MM.1S (cell line): ENCODE measurements around the gene KXD1.
"Not testable (repeated sequence)": the region's sequence is repeated elsewhere in the genome, so short reads cannot be mapped to it uniquely, and the experiment has no call there.

ENCODE experiments used
- DNase-seq: peaks from one replicate; pipeline ENCODE4 v3.0.0-alpha.2; 2015
- H2AFZ ChIP-seq: fragments of 300-600 bp; sonication (generic); 2 replicates; pipeline ENCODE4 v1.6.0; 2016; ENCODE audit warnings: antibody characterized with exemption, low read length
- H3F3A ChIP-seq: fragments of 300-600 bp; sonication (generic); 2 replicates; pipeline ENCODE4 v1.6.1; 2016; ENCODE audit warnings: mild to moderate bottlenecking, antibody characterized with exemption, low read length, moderate library complexity, mixed read lengths; ENCODE audit not compliant: insufficient read depth
- H3K27ac ChIP-seq: fragments of 300-600 bp; sonication (generic); 2 replicates; pipeline ENCODE4 v1.5.1; 2016; ENCODE audit warnings: mild to moderate bottlenecking, low read length
- H3K27me3 ChIP-seq: fragments of 300-600 bp; sonication (generic); replicated peaks from 2 replicates; pipeline ENCODE4 v1.6.0; 2016; ENCODE audit warnings: low read length; ENCODE audit not compliant: insufficient read depth
- H3K36me3 ChIP-seq: fragments of 300-600 bp; sonication (generic); replicated peaks from 2 replicates; pipeline ENCODE4 v1.6.1; 2016; ENCODE audit warnings: mild to moderate bottlenecking, low read length, mixed read lengths; ENCODE audit not compliant: insufficient read depth
- H3K4me1 ChIP-seq: fragments of 300-600 bp; sonication (generic); 2 replicates; pipeline ENCODE4 v1.6.1; 2016; ENCODE audit warnings: low read length, mixed read lengths
- H3K4me2 ChIP-seq: fragments of 300-600 bp; sonication (generic); 2 replicates; pipeline ENCODE4 v1.6.0; 2016; ENCODE audit warnings: low read depth, low read length
- H3K4me3 ChIP-seq: fragments of 300-600 bp; sonication (generic); 2 replicates; pipeline ENCODE4 v1.5.1; 2016; ENCODE audit warnings: low read length, mixed read lengths
- H3K79me2 ChIP-seq: fragments of 300-600 bp; sonication (generic); 2 replicates; pipeline ENCODE4 v1.6.1; 2016; ENCODE audit warnings: mixed run types, low read length, mixed read lengths
- H3K9ac ChIP-seq: fragments of 300-600 bp; sonication (generic); 2 replicates; pipeline ENCODE4 v1.6.1; 2016; ENCODE audit warnings: low read length, mixed read lengths
- H3K9me2 ChIP-seq: fragments of 300-600 bp; sonication (generic); replicated peaks from 2 replicates; pipeline ENCODE4 v1.6.1; 2016; ENCODE audit warnings: mild to moderate bottlenecking, low read length, mixed read lengths; ENCODE audit not compliant: insufficient read depth
- H3K9me3 ChIP-seq: fragments of 300-600 bp; sonication (generic); replicated peaks from 2 replicates; pipeline ENCODE4 v1.6.1; 2016; ENCODE audit warnings: mild to moderate bottlenecking, low read length, mixed read lengths; ENCODE audit not compliant: insufficient read depth
- H4K20me1 ChIP-seq: fragments of 300-600 bp; sonication (generic); 2 replicates; pipeline ENCODE4 v1.6.1; 2016; ENCODE audit warnings: mild to moderate bottlenecking, low read length, moderate library complexity, mixed read lengths; ENCODE audit not compliant: insufficient read depth
- EZH2 ChIP-seq: fragments of 300-600 bp; sonication (generic); optimal IDR thresholded peaks from 2 replicates; pipeline ENCODE3; 2017; ENCODE audit warnings: low read depth, mild to moderate bottlenecking, antibody characterized with exemption, low read length, mixed read lengths
- EZH2phosphoT487 ChIP-seq: fragments of 300-600 bp; sonication (generic); IDR thresholded peaks from 2 replicates; pipeline ENCODE4 v1.6.1; 2018; ENCODE audit warnings: antibody characterized with exemption, low read length
- TF ChIP-seq, protein P1 (sequence below): fragments of 300-600 bp; sonication (generic); IDR thresholded peaks from 2 replicates; pipeline ENCODE4 v1.5.1; 2016; ENCODE audit warnings: antibody characterized with exemption, low read length, mixed read lengths

KXD1 gene

DNA sequence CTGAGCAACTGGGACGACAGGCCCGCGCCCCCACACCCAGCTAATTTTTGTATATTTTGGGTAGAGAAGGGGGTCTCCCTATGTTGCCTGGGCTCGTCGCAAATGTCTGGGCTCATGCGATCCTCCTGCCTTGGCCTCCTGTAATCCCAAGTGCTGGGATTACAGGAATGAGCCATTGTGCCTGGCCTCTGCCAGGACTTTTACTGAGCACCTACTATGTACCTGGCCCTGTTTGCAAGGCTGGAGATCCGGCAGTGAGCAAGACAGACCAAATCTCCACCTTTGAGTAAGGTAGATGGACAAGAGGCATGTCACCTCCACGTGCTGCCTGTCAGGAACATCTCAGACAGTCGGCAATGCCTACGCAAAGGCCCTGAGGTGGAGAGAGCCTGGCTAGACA lies 21.2 kb upstream of the KXD1 start:
- H3K36me3 ChIP-seq = no peaks in the 10 kb centered on the region

DNA sequence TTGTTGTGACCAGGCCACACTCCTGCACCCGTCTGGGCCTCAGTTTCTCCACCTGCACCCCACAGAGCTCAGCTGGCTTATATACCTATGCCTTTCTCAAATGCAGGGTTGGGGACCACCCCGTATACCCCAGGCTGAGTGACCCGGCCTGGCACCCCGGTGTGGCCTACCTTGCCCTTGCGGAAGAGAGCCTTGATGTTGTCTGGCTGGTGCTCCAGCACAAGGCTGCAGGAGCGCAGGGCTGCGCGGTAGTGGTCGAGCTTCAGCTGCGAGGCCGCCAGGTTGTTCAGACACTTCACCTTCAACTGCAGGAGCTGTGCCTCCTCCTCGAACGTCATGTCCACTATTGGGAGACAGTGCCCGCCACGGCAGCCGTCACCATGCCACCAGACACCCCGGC lies 20.2 kb upstream of the KXD1 start:
- H3K9me2 ChIP-seq = no peaks in the 10 kb centered on the region
- H3K4me1 ChIP-seq = no peaks in the 10 kb centered on the region
- no peaks in the 10 kb centered on the region for H3K36me3 ChIP-seq
- TF ChIP-seq EZH2 (no peak), EZH2phosphoT487 (no peak)
- TF ChIP-seq, protein P1, sequence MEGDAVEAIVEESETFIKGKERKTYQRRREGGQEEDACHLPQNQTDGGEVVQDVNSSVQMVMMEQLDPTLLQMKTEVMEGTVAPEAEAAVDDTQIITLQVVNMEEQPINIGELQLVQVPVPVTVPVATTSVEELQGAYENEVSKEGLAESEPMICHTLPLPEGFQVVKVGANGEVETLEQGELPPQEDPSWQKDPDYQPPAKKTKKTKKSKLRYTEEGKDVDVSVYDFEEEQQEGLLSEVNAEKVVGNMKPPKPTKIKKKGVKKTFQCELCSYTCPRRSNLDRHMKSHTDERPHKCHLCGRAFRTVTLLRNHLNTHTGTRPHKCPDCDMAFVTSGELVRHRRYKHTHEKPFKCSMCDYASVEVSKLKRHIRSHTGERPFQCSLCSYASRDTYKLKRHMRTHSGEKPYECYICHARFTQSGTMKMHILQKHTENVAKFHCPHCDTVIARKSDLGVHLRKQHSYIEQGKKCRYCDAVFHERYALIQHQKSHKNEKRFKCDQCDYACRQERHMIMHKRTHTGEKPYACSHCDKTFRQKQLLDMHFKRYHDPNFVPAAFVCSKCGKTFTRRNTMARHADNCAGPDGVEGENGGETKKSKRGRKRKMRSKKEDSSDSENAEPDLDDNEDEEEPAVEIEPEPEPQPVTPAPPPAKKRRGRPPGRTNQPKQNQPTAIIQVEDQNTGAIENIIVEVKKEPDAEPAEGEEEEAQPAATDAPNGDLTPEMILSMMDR = no peak
- DNase-seq = no peak
- H2AFZ ChIP-seq = no peak overlapping the region
- no peak overlapping the region for H3K4me2 ChIP-seq
- peaks cover 5% of the 10 kb centered on the region; the same call in 1 of the 2 replicates for H3K79me2 ChIP-seq
- no peak overlapping the region for H3K9ac ChIP-seq
- H3K27me3 ChIP-seq = no peaks in the 10 kb centered on the region
- H3K9me3 ChIP-seq = no peaks in the 10 kb centered on the region
- H4K20me1 ChIP-seq = no peaks in the 10 kb centered on the region
- no peak overlapping the region for H3K27ac ChIP-seq
- H3F3A ChIP-seq = no peaks in the 10 kb centered on the region
- H3K4me3 ChIP-seq = no peak overlapping the region

More for the DNA sequence above, 21.2 kb upstream of the KXD1 start:
- Histone ChIP-seq H3K4me1 (no peaks in the 10 kb centered on the region), H3K4me3 (no peak overlapping the region), H3K27me3 (no peaks in the 10 kb centered on the region), H3K4me2 (no peak overlapping the region), H3K9me3 (no peaks in the 10 kb centered on the region), H4K20me1 (no peaks in the 10 kb centered on the region), H2AFZ (no peak overlapping the region), H3K79me2 (no peaks in the 10 kb centered on the region), H3K9me2 (no peaks in the 10 kb centered on the region), H3K27ac (no peak overlapping the region), H3F3A (no peaks in the 10 kb centered on the region), H3K9ac (no peak overlapping the region)
- TF ChIP-seq EZH2 = no peak
- DNase-seq = no peak

DNA sequence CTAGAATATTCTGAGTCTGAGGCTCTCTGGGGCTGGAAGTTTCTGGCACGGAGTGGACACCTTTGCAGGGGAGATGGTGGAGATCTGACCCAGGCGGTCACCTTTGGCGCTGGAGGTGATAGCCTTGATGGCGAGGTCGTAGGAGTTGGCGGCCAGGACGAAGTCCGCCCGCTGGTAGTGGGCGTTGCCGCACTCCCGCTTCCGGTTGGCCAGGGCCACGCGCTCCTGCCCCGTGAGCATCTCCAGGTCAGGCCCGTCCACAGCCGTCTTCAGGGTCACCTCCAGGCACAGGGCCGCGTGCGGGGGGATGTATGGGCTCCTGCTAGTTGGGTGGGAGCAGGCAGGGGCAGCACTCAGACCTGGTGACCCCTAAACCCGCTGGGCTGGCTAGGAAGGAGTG lies 19.6 kb upstream of the KXD1 start:
- no peaks in the 10 kb centered on the region for H3K36me3 ChIP-seq

DNA sequence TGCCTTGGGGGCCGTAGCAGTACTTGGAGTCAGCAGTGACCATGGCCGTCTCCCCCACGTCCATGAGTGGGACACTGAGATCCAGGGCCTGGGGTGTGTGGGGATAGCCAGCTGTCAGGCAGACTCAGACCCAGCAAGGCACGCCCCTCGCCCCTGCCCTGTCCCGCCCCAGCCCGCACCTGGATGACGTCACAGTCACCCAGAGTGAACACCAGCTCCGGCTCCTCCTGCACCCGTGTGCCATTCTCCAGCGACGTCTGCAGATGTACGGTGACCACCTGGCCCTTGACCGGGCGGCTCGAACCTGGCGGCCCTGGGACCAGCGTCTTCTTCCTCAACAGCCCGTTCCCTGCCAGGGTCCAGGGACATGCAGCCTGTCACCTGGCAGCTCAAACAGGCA lies 18.3 kb upstream of the KXD1 start:
- Histone ChIP-seq H3K9me2 (no peaks in the 10 kb centered on the region), H2AFZ (no peak overlapping the region), H3K79me2 (peaks cover 8% of the 10 kb centered on the region; the same call in 1 of the 2 replicates), H3K27ac (no peak overlapping the region), H3K9me3 (no peaks in the 10 kb centered on the region), H3K4me1 (peaks cover 4% of the 10 kb centered on the region), H3K9ac (no peak overlapping the region), H4K20me1 (no peaks in the 10 kb centered on the region), H3K36me3 (no peaks in the 10 kb centered on the region), H3K4me3 (no peak overlapping the region), H3F3A (no peaks in the 10 kb centered on the region), H3K27me3 (no peaks in the 10 kb centered on the region), H3K4me2 (no peak overlapping the region)
- TF ChIP-seq EZH2 (no peak), EZH2phosphoT487 (no peak)
- TF ChIP-seq, protein P1 = no peak
- DNase-seq = no peak

More for the DNA sequence above, 19.6 kb upstream of the KXD1 start:
- no peak overlapping the region for H3K9ac ChIP-seq
- H3K27me3 ChIP-seq = no peaks in the 10 kb centered on the region
- H4K20me1 ChIP-seq = no peaks in the 10 kb centered on the region
- H3K9me2 ChIP-seq = no peaks in the 10 kb centered on the region
- no peak for TF ChIP-seq EZH2
- TF ChIP-seq, protein P1 = no peak
- no peak for TF ChIP-seq EZH2phosphoT487
- no peak overlapping the region for H2AFZ ChIP-seq
- peaks cover 8% of the 10 kb centered on the region; the same call in 1 of the 2 replicates for H3K79me2 ChIP-seq
- H3K27ac ChIP-seq = no peak overlapping the region
- H3K4me3 ChIP-seq = no peak overlapping the region
- DNase-seq = no peak
- H3K4me1 ChIP-seq = no peaks in the 10 kb centered on the region
- no peak overlapping the region for H3K4me2 ChIP-seq
- H3F3A ChIP-seq = no peaks in the 10 kb centered on the region
- no peaks in the 10 kb centered on the region for H3K9me3 ChIP-seq

DNA sequence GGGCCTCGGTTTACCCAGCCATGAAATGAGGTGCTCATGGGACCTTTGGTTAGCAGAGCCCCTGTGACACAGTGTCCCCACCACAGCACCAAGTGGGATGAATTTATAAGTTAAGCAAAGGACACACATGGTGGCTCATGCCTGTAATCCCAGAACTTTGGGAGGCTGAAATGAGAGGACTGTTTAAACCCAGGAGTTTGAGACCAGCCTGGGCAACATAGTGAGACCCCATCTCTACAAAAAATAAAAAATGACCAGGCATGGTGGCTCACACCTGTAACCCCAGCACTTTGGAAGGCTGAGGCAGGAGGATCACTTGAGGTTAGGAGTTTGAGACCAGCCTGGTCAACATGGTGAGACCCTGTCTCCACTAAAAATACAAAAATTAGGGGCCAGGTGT lies 17.5 kb upstream of the KXD1 start:
- H2AFZ ChIP-seq, H3K27me3 ChIP-seq, H3K9ac ChIP-seq, DNase-seq, H3K4me1 ChIP-seq, H3F3A ChIP-seq, H3K4me3 ChIP-seq, H4K20me1 ChIP-seq, H3K9me3 ChIP-seq, H3K79me2 ChIP-seq, H3K4me2 ChIP-seq, H3K27ac ChIP-seq, H3K36me3 ChIP-seq, H3K9me2 ChIP-seq: not testable (repeated sequence)
